Cardiac muscle cell (in vitro differentiated cells and primary cell): ENCODE measurements around the gene LTB4R. TPM values are rescaled to one million over a fixed set of nuclear protein-coding genes. Genes with fewer than 3 reads are reported as not detected.

Experiments
- DNase-seq, 2 donors: peaks; one replicate each; pipeline versions ENCODE4 v3.0.0 to v3.0.0-alpha.2; 2010 to 2017; ENCODE audit warnings: low read depth in 1 of 2, low spot score in 1 of 2
- H3K27ac ChIP-seq: fragments of 200-600 bp; sonication (generic); 2 replicates; pipeline ENCODE4 v1.5.1; 2016
- H3K27me3 ChIP-seq: fragments of 200-600 bp; sonication (generic); 2 replicates; pipeline ENCODE4 v1.6.0; 2016; ENCODE audit warnings: control low read depth
- H3K36me3 ChIP-seq: fragments of 200-600 bp; sonication (generic); 2 replicates; pipeline ENCODE4 v1.5.1; 2016; ENCODE audit warnings: control low read depth
- H3K4me1 ChIP-seq: fragments of 200-600 bp; sonication (generic); 2 replicates; pipeline ENCODE4 v1.8.1; 2017; ENCODE audit warnings: low read depth, mild to moderate bottlenecking, mixed run types
- H3K4me3 ChIP-seq: fragments of 200-600 bp; sonication (generic); 2 replicates; pipeline ENCODE4 v1.5.1; 2016; ENCODE audit warnings: mild to moderate bottlenecking
- H3K9me3 ChIP-seq: fragments of 200-600 bp; sonication (generic); 2 replicates; pipeline ENCODE4 v1.5.1; 2017; ENCODE audit warnings: low read depth, mild to moderate bottlenecking, control low read depth
- polyA plus RNA-seq: library from polyadenylated mRNA; unstranded; fragments of >200 nt; fragmentation: Nextera tagmentation; extraction: Ambion mirVana; gene quantifications from 2 replicates; pipeline ENCODE4 v1.2.1, GENCODE V29; 2016
- total RNA-seq: library from RNA; depleted of rRNA; stranded (reverse); fragments of >200 nt; gene quantifications from 2 replicates; pipeline ENCODE4 v1.2.3, GENCODE V29; 2016
- TF ChIP-seq, protein P1 (sequence below): IDR thresholded peaks from 2 replicates; pipeline ENCODE4 v1.5.1; 2012; ENCODE audit warnings: low read depth, mild to moderate bottlenecking, low read length

The LTB4R gene
- total and polyA plus RNA-seq, 2 experiments from 2014 or later, result 2.7 to 8.5 TPM

DNA sequence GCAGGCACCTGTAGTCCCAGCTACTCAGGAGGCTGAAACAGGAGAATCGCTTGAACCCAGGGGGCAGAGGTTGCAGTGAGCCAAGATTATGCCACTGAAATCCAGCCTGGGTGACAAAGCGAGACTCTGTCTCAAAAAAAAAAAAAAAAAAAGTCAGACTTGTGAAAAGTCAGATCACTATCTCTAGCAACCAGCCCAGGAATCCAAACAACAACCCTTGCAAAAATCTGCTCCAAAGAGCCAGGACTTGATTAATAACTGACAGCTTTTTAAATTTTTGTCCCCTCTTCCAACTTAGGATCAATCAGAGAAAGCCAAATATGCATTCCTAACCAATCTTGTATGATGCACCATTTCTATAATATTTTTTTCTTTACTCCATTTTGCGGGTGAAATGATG, 49.0 kb downstream of the LTB4R start:
- Histone ChIP-seq H3K4me3 (no peak overlapping the region), H3K27ac (no peak overlapping the region), H3K27me3 (peaks cover 39% of the 10 kb centered on the region), H3K9me3 (no peaks in the 10 kb centered on the region), H3K36me3 (no peaks in the 10 kb centered on the region), H3K4me1 (no peaks in the 10 kb centered on the region)
- TF ChIP-seq, protein P1, sequence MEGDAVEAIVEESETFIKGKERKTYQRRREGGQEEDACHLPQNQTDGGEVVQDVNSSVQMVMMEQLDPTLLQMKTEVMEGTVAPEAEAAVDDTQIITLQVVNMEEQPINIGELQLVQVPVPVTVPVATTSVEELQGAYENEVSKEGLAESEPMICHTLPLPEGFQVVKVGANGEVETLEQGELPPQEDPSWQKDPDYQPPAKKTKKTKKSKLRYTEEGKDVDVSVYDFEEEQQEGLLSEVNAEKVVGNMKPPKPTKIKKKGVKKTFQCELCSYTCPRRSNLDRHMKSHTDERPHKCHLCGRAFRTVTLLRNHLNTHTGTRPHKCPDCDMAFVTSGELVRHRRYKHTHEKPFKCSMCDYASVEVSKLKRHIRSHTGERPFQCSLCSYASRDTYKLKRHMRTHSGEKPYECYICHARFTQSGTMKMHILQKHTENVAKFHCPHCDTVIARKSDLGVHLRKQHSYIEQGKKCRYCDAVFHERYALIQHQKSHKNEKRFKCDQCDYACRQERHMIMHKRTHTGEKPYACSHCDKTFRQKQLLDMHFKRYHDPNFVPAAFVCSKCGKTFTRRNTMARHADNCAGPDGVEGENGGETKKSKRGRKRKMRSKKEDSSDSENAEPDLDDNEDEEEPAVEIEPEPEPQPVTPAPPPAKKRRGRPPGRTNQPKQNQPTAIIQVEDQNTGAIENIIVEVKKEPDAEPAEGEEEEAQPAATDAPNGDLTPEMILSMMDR, result no peak
- no peak for DNase-seq

DNA sequence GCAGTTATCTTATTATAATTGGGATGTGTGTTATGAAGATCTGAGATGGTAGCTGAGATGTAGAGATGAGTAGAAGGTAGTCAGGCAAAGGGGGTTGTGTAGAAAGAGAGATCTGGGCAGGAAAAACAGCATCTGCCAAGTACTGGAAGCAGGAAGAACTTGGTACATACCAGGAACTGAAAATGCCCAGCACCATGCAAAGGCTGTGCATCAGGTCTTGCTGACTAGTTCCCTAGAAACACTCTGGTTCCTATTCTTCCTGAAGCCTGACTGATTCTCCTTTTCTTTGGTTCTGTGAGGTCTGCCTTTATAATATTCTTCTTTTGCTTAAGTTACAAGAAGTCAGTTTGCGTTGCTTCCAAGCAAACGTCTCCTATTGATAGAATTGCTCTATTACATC, 50.0 kb downstream of the LTB4R start:
- TF ChIP-seq, protein P1, result no peak
- H3K4me3 ChIP-seq, result no peak overlapping the region
- no peak overlapping the region for H3K27ac ChIP-seq
- peaks cover 5% of the 10 kb centered on the region for H3K4me1 ChIP-seq
- no peaks in the 10 kb centered on the region for H3K36me3 ChIP-seq
- H3K9me3 ChIP-seq, result no peaks in the 10 kb centered on the region
- no peak for DNase-seq
- H3K27me3 ChIP-seq, result peaks cover 39% of the 10 kb centered on the region

DNA sequence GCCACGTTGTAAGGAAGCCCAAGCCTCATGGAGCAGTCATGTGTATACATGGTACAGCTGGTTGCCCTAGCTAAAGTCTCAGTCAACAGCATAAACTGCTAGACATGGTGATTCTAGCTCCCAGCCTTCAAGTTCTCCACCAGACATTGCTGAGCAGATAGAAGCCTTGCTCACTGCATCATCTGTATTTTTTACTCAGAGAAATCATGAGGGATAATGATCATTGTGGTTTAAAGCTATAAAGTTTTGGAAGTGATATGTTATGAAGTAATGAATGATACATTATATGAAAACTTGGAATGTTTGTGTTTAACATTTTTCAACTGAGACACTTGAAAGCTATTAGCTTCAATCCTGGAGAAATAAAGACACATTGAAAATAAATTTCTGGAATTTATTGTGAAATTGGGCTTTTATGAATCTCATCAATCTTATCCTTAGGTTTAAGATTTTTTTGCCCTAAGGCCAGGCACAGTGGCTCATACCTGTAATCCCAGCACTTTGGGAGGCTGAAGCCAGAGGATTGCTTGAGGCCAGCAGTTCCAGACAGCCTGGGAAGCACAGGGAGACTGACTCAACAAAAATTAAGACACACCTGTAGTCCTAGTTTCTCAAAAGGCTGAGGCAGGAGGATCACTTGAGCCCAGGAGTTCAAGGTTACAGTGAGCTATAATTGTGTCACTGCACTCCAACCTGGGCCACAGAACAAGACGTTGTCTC, 51.1 kb downstream of the LTB4R start:
- H3K4me3 ChIP-seq, result no peak overlapping the region
- H3K9me3 ChIP-seq, result no peaks in the 10 kb centered on the region
- H3K27ac ChIP-seq, result no peak overlapping the region
- H3K36me3 ChIP-seq, result no peaks in the 10 kb centered on the region
- H3K4me1 ChIP-seq, result peaks cover 5% of the 10 kb centered on the region
- DNase-seq, result no peak
- TF ChIP-seq, protein P1, result no peak
- H3K27me3 ChIP-seq, result peaks cover 39% of the 10 kb centered on the region

DNA sequence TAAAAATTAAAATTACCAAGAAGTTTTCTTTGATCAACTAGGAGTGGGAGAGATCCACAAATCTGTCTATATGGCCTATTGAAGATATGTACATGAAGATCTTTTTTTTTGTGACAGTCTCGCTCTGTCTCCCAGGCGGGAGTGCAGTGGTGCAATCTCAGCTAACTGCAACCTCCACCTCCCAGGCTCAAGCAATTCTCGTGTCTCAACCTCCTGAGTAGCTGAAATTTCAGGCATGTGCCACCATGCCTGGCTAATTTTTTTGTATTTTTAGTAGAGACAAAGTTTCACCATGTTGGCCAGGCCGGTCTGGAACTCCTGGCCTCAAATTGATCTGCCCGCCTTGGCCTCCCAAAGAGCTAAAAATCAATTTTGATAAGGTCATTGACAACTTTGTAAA, 52.1 kb downstream of the LTB4R start:
- no peak overlapping the region for H3K27ac ChIP-seq
- TF ChIP-seq, protein P1, result no peak
- H3K36me3 ChIP-seq, result no peaks in the 10 kb centered on the region
- no peak for DNase-seq
- peaks cover 5% of the 10 kb centered on the region for H3K4me1 ChIP-seq
- no peak overlapping the region for H3K4me3 ChIP-seq
- no peaks in the 10 kb centered on the region for H3K9me3 ChIP-seq
- peaks cover 35% of the 10 kb centered on the region for H3K27me3 ChIP-seq

DNA sequence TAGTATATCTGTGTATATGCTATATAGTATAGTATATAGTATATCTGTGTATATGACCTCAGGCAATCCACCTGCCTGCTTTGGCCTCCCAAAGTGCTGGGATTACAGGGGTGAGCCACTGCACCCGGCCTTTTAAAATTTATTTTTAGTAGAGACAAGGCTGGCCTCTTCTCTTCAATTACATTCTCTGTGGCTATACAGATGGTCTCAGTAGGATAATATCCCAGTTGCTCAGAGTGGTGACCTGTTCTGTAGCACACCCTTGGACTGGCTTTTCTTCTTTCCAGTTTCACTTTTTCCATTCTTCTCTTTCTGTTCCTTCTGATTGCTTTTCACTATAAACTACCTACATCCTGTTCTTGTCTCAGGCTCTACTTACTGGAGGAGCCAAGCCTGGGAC, 53.5 kb downstream of the LTB4R start:
- no peak overlapping the region for H3K27ac ChIP-seq

More for the DNA sequence above, 53.5 kb downstream of the LTB4R start:
- Histone ChIP-seq H3K9me3 (no peaks in the 10 kb centered on the region), H3K27me3 (peaks cover 29% of the 10 kb centered on the region), H3K36me3 (no peaks in the 10 kb centered on the region), H3K4me1 (peaks cover 5% of the 10 kb centered on the region), H3K4me3 (no peak overlapping the region)
- TF ChIP-seq, protein P1, result no peak
- no peak for DNase-seq
